Prostate gland (tissue), 2 donors: Measurements from ENCODE around the gene SEZ6. TPM values are rescaled to one million over a fixed set of nuclear protein-coding genes. Genes with fewer than 3 reads are reported as not detected.
A peak's percentile ranks its signal among the peaks of the same experiment; 100 is the strongest.

Experiments used
- DNase-seq: peaks from one replicate; pipeline ENCODE4 v3.0.0-alpha.2; 2019; ENCODE audit warnings: low spot score
- H3K27ac ChIP-seq, 2 donors: fragments of 200-600 bp; sonication (generic); 2 replicates each; pipeline ENCODE4 v1.5.1; 2017 to 2019
- H3K27me3 ChIP-seq: fragments of 200-600 bp; sonication (generic); replicated peaks from 2 replicates; pipeline ENCODE4 v1.5.1; 2019; ENCODE audit not compliant: insufficient read depth
- H3K36me3 ChIP-seq, 2 donors: fragments of 200-600 bp; sonication (generic); 1 replicate in 1 of 2; 2 replicates in 1 of 2; pipeline versions ENCODE4 v1.5.1 to v1.8.1; 2017 to 2019
- H3K4me1 ChIP-seq: fragments of 200-600 bp; sonication (generic); replicated peaks from 2 replicates; pipeline ENCODE4 v1.5.1; 2019
- H3K4me3 ChIP-seq, 2 donors: fragments of 200-600 bp; sonication (generic); 2 replicates each; pipeline ENCODE4 v1.5.1; 2017 to 2019
- H3K9me3 ChIP-seq: fragments of 200-600 bp; sonication (generic); 2 replicates; pipeline ENCODE4 v1.5.1; 2017
- CTCF ChIP-seq, 4 experiments: fragments of 200-600 bp in 2 of 4; fragments of 450-650 bp in 2 of 4; sonication (generic) in 2 of 4; IDR thresholded peaks; 1 replicate in 3 of 4; 2 replicates in 1 of 4; pipeline ENCODE4 v1.5.1; 2016 to 2019; ENCODE audit warnings: antibody characterized with exemption in 4 of 4, mild to moderate bottlenecking in 2 of 4, moderate library complexity in 2 of 4
- POLR2A ChIP-seq: fragments of 450-650 bp; IDR thresholded peaks from one replicate; pipeline ENCODE4 v1.6.1; 2016; ENCODE audit warnings: antibody characterized with exemption, mild to moderate bottlenecking
- POLR2AphosphoS5 ChIP-seq: sonication (generic); formaldehyde crosslinking; IDR thresholded peaks from one replicate; pipeline ENCODE4 v1.6.1; 2017; ENCODE audit warnings: antibody characterized with exemption
- WGBS: methylation state at CpG from one replicate; pipeline ENCODE4 v1.1.5; 2018; 5-methylcytosine and 5-hydroxymethylcytosine counted together
- intact Hi-C: fragments of 100-400 bp; cut with DNase I; formaldehyde crosslinking; loops from one replicate; pipeline ENCODE4 v1.14.2; 2022
- total RNA-seq, 2 donors: library from RNA; depleted of rRNA; stranded (reverse); fragments of >200 nt; gene quantifications; one replicate each; pipeline ENCODE4 v1.1.0, GENCODE V29; 2016

Gene SEZ6
- total RNA-seq, 2 donors from 2014 or later, result 0.05 to 1.0 TPM

- Histone ChIP-seq H3K4me3 (peak overlapping the region in 1 of 2 donors; percentile 82), H3K4me1 (peaks cover 31% of the 10 kb centered on the region), H3K9me3 (no peaks in the 10 kb centered on the region), H3K36me3 (no peaks in the 10 kb centered on the region), H3K27me3 (no peaks in the 10 kb centered on the region), H3K27ac (peak overlapping the region; percentile 76 to 87)
- intact Hi-C loops, result loop anchor here (5.0 kb wide), 1 partner anchor 50 kb away; the partner anchor contains the start of gene FLOT2
- no peak for DNase-seq
- 38% methylated on average over 3 of the region's 3 CpGs for WGBS
- no peak for TF ChIP-seq POLR2A
These were observed 58.2 kb downstream of the SEZ6 start for GRCh38 chr17:28947639-28948038.

GRCh38 chr17:28946239-28946638, 59.6 kb downstream of the SEZ6 start:
- H3K27me3 ChIP-seq, result no peaks in the 10 kb centered on the region
- 18% methylated on average over 4 of the region's 4 CpGs for WGBS
- DNase-seq, result peak; percentile 65
- TF ChIP-seq POLR2AphosphoS5, result peak; percentile 83
- no peak for TF ChIP-seq CTCF (IDR thresholded peaks at IDR 0.05)
- H3K4me3 ChIP-seq, result peak overlapping the region in 1 of 2 donors; percentile 2
- no peaks in the 10 kb centered on the region for H3K36me3 ChIP-seq
- H3K27ac ChIP-seq, result peak overlapping the region; percentile 54 to 76
- intact Hi-C loops, result loop anchor here (5.0 kb wide), 1 partner anchor 49 kb away; the partner anchor contains the start of gene FLOT2
- peaks cover 31% of the 10 kb centered on the region for H3K4me1 ChIP-seq
- H3K9me3 ChIP-seq, result no peaks in the 10 kb centered on the region

DNA sequence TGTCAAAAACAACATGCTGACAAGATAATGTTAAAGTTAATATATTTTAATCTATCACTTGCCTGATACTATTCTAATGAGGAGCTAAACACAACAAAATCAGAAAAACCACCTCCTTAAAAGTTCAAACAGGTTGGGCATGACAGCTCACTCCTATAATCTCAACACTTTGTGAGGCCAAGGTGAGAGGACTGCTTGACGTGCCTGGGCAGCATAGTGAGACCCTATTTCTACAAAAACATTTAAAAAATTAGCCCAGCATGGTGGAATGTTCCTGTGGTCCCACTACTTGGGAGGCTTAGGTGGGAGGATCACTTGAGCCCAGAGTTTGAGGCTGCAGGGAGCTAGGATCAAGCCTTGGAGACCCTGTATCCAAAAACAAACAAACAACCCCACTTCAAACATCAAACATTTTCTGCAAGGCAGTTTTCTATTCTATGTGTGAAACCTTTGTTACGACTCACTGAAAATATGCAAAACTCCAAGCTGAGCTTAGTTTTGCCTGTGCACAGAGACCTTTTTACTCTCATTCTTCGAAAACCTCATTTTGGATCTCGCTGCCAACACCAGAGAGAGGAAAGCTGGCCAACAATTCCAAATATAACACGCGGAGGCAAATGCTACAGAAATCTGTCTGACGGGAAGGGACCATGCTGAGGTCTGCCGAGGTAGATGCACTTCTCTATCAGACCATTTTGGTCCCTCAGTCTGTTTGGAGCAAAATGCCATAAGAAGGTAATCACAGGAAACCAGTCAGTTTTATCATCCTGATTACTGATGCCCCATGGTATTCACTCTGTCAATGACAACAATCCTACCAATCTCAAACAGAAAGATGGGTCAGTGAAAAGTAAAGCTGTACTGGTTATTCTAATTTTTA, 60.7 kb downstream of the SEZ6 start:
- DNase-seq, result no peak
- no peaks in the 10 kb centered on the region for H3K27me3 ChIP-seq
- WGBS, result 41% methylated on average over 8 of the region's 8 CpGs
- intact Hi-C loops, result loop anchor here (5.0 kb wide), 1 partner anchor 48 kb away; the partner anchor contains the start of gene FLOT2
- H3K9me3 ChIP-seq, result no peaks in the 10 kb centered on the region
- peak overlapping the region; percentile 54 to 76 for H3K27ac ChIP-seq
- H3K4me1 ChIP-seq, result peaks cover 35% of the 10 kb centered on the region
- H3K4me3 ChIP-seq, result no peak overlapping the region
- no peaks in the 10 kb centered on the region for H3K36me3 ChIP-seq
- no peak for TF ChIP-seq POLR2A

DNA sequence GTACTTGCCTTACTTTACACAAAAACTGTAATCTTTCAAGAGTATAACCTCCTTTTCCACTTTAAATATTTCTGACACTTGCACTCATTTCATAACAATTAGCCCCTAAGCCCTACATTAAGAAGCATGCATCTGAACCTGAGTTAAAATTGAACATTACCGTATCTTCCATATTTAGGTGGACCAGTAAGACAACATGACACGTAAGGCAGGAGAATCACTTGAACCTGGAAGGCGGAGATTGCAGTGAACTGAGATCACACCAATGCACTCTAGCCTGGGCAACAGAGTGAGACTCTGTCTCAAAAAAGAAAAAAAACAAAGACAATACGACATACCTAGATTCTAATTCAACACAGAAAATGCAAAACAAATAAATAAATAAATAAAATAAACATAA, 61.5 kb downstream of the SEZ6 start:
- no peak for DNase-seq
- TF ChIP-seq CTCF (IDR thresholded peaks at IDR 0.05), result no peak
- TF ChIP-seq POLR2AphosphoS5, result no peak
- TF ChIP-seq POLR2A, result no peak
- Histone ChIP-seq H3K36me3 (no peaks in the 10 kb centered on the region), H3K4me1 (peaks cover 35% of the 10 kb centered on the region), H3K9me3 (no peaks in the 10 kb centered on the region), H3K27ac (peak overlapping the region in 1 of 2 donors; percentile 76), H3K4me3 (no peak overlapping the region), H3K27me3 (no peaks in the 10 kb centered on the region)
- intact Hi-C loops, result no loop called here
- 86% methylated on average over 4 of the region's 4 CpGs for WGBS

- Histone ChIP-seq H3K27me3 (no peaks in the 10 kb centered on the region), H3K4me3 (no peak overlapping the region), H3K27ac (peak overlapping the region in 1 of 2 donors; percentile 29), H3K9me3 (no peaks in the 10 kb centered on the region), H3K4me1 (peaks cover 46% of the 10 kb centered on the region), H3K36me3 (no peaks in the 10 kb centered on the region)
- no peak for DNase-seq
- 88% methylated on average over 2 of the region's 2 CpGs for WGBS
- intact Hi-C loops, result no loop called here
- no peak for TF ChIP-seq POLR2AphosphoS5
- no peak for TF ChIP-seq POLR2A
- no peak for TF ChIP-seq CTCF (IDR thresholded peaks at IDR 0.05)
These were observed 62.9 kb downstream of the SEZ6 start for GRCh38 chr17:28942925-28943324.
